ENCODE measurements around the gene GPR146. TPM values are rescaled to one million over a fixed set of nuclear protein-coding genes. Genes with fewer than 3 reads are reported as not detected.

Gene GPR146
- total RNA-seq, 1 experiment from 2014 or later: 0.92 TPM

- no peaks in the 10 kb centered on the region for H3K27me3 Mint-ChIP-seq (ENCODE audit: low read depth)
- POLR2A ChIA-PET: no interaction called here
- H3K9me3 Mint-ChIP-seq: peaks cover 8% of the 10 kb centered on the region
- ATAC-seq: no peak
- H3K4me1 Mint-ChIP-seq: peaks cover under 1% of the 10 kb centered on the region; the same call in 1 of the 2 replicates
- no peak overlapping the region for H3K4me3 Mint-ChIP-seq
- no peak for DNase-seq (ENCODE audit: low spot score)
- CTCF ChIA-PET: interaction anchor here (1.0 to 3.7 kb wide), 2 partner anchors 8 to 101 kb away, joined by 3 to 12 read pairs; no protein-coding TSS in a partner anchor
- TF ChIP-seq SP1 (CRISPR knock-in tag; conservative IDR thresholded peaks at IDR 0.05): no peak
- TF ChIP-seq, protein P1, sequence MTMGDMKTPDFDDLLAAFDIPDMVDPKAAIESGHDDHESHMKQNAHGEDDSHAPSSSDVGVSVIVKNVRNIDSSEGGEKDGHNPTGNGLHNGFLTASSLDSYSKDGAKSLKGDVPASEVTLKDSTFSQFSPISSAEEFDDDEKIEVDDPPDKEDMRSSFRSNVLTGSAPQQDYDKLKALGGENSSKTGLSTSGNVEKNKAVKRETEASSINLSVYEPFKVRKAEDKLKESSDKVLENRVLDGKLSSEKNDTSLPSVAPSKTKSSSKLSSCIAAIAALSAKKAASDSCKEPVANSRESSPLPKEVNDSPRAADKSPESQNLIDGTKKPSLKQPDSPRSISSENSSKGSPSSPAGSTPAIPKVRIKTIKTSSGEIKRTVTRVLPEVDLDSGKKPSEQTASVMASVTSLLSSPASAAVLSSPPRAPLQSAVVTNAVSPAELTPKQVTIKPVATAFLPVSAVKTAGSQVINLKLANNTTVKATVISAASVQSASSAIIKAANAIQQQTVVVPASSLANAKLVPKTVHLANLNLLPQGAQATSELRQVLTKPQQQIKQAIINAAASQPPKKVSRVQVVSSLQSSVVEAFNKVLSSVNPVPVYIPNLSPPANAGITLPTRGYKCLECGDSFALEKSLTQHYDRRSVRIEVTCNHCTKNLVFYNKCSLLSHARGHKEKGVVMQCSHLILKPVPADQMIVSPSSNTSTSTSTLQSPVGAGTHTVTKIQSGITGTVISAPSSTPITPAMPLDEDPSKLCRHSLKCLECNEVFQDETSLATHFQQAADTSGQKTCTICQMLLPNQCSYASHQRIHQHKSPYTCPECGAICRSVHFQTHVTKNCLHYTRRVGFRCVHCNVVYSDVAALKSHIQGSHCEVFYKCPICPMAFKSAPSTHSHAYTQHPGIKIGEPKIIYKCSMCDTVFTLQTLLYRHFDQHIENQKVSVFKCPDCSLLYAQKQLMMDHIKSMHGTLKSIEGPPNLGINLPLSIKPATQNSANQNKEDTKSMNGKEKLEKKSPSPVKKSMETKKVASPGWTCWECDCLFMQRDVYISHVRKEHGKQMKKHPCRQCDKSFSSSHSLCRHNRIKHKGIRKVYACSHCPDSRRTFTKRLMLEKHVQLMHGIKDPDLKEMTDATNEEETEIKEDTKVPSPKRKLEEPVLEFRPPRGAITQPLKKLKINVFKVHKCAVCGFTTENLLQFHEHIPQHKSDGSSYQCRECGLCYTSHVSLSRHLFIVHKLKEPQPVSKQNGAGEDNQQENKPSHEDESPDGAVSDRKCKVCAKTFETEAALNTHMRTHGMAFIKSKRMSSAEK (CRISPR knock-in tag; IDR thresholded peaks at IDR 0.05; ENCODE audit: borderline replicate concordance): no peak
- TF ChIP-seq ARID4B (CRISPR knock-in tag; IDR thresholded peaks at IDR 0.05; ENCODE audit: borderline replicate concordance): no peak
- no peak for TF ChIP-seq FOXK1 (CRISPR knock-in tag; IDR thresholded peaks at IDR 0.05)
- TF ChIP-seq, protein P2, sequence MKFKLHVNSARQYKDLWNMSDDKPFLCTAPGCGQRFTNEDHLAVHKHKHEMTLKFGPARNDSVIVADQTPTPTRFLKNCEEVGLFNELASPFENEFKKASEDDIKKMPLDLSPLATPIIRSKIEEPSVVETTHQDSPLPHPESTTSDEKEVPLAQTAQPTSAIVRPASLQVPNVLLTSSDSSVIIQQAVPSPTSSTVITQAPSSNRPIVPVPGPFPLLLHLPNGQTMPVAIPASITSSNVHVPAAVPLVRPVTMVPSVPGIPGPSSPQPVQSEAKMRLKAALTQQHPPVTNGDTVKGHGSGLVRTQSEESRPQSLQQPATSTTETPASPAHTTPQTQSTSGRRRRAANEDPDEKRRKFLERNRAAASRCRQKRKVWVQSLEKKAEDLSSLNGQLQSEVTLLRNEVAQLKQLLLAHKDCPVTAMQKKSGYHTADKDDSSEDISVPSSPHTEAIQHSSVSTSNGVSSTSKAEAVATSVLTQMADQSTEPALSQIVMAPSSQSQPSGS (CRISPR knock-in tag; IDR thresholded peaks at IDR 0.05; ENCODE audit: borderline replicate concordance, low read depth): no peak
- TF ChIP-seq, protein P3, sequence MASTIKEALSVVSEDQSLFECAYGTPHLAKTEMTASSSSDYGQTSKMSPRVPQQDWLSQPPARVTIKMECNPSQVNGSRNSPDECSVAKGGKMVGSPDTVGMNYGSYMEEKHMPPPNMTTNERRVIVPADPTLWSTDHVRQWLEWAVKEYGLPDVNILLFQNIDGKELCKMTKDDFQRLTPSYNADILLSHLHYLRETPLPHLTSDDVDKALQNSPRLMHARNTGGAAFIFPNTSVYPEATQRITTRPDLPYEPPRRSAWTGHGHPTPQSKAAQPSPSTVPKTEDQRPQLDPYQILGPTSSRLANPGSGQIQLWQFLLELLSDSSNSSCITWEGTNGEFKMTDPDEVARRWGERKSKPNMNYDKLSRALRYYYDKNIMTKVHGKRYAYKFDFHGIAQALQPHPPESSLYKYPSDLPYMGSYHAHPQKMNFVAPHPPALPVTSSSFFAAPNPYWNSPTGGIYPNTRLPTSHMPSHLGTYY (CRISPR knock-in tag; IDR thresholded peaks at IDR 0.05): no peak
- TF ChIP-seq TCF7 (CRISPR knock-in tag; IDR thresholded peaks at IDR 0.05; ENCODE audit: low read depth): no peak
- no peak for TF ChIP-seq ZNF263 (CRISPR knock-in tag; IDR thresholded peaks at IDR 0.05; ENCODE audit: low read depth)
- TF ChIP-seq NR2C2 (CRISPR knock-in tag; IDR thresholded peaks at IDR 0.05): no peak
- no peak for TF ChIP-seq ZNF512 (CRISPR knock-in tag; IDR thresholded peaks at IDR 0.05; ENCODE audit: borderline replicate concordance)
- no peak for TF ChIP-seq ZNF232 (CRISPR knock-in tag; IDR thresholded peaks at IDR 0.05)
- TF ChIP-seq ATF1 (CRISPR knock-in tag; IDR thresholded peaks at IDR 0.05): no peak
- peaks cover 12% of the 10 kb centered on the region for H3K36me3 Mint-ChIP-seq
- no peak overlapping the region for H3K27ac Mint-ChIP-seq
These were observed 49.7 kb downstream of the GPR146 start for GRCh38 chr7:1093916-1094508.
